Hepatocyte (in vitro differentiated cells): ENCODE data around the gene CRTAC1.

Experiments used
- CTCF ChIP-seq: fragments of 200-600 bp; sonication (generic); IDR thresholded peaks from 2 replicates; pipeline ENCODE4 v1.5.1; 2016; ENCODE audit warnings: antibody characterized with exemption, mild to moderate bottlenecking; ENCODE audit not compliant: poor library complexity
- EZH2 ChIP-seq: fragments of 200-600 bp; sonication (generic); IDR thresholded peaks from 2 replicates; pipeline ENCODE4 v1.6.1; 2016; ENCODE audit warnings: antibody characterized with exemption, mild to moderate bottlenecking, borderline replicate concordance
- EZH2phosphoT487 ChIP-seq: fragments of 200-600 bp; sonication (generic); IDR thresholded peaks from one replicate; pipeline ENCODE4 v1.6.1; 2018; ENCODE audit warnings: antibody characterized with exemption, mild to moderate bottlenecking, low read depth, moderate library complexity; ENCODE audit not compliant: unreplicated experiment, severe bottlenecking

GRCh38 chr10:97960269-97961056 lies 70.0 kb downstream of the CRTAC1 start:
- TF ChIP-seq CTCF (no peak), EZH2 (no peak), EZH2phosphoT487 (no peak)
